ENCODE measurements around the gene RNFT2. TPM values are rescaled to one million over a fixed set of nuclear protein-coding genes. Genes with fewer than 3 reads are reported as not detected.

The RNFT2 gene
- total RNA-seq, 4 donors from 2014 or later, result 0.55 TPM; not detected in 3

GRCh38 chr12:116862167-116862566 lies 124.1 kb downstream of the RNFT2 start:
- DNase-seq, result no peak
- Histone ChIP-seq H3K36me3 (no peaks in the 10 kb centered on the region), H3K4me3 (no peak overlapping the region), H3K27ac (no peak overlapping the region), H3K9me3 (no peaks in the 10 kb centered on the region), H3K27me3 (peaks cover 4 to 21% (median 12%) of the 10 kb centered on the region in 3 donors), H3K4me1 (no peaks in the 10 kb centered on the region)
- intact Hi-C loops (cut with DNase I; ENCODE audit: low total_unique reads) (no loop called here), in situ Hi-C loops (cut with MboI; ENCODE audit: low sequenced_read_pairs in 4 of 4) (no loop called here)
- no peak for TF ChIP-seq POLR2A (IDR thresholded peaks at IDR 0.05)
- TF ChIP-seq, protein P1, sequence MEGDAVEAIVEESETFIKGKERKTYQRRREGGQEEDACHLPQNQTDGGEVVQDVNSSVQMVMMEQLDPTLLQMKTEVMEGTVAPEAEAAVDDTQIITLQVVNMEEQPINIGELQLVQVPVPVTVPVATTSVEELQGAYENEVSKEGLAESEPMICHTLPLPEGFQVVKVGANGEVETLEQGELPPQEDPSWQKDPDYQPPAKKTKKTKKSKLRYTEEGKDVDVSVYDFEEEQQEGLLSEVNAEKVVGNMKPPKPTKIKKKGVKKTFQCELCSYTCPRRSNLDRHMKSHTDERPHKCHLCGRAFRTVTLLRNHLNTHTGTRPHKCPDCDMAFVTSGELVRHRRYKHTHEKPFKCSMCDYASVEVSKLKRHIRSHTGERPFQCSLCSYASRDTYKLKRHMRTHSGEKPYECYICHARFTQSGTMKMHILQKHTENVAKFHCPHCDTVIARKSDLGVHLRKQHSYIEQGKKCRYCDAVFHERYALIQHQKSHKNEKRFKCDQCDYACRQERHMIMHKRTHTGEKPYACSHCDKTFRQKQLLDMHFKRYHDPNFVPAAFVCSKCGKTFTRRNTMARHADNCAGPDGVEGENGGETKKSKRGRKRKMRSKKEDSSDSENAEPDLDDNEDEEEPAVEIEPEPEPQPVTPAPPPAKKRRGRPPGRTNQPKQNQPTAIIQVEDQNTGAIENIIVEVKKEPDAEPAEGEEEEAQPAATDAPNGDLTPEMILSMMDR (IDR thresholded peaks at IDR 0.05 in 4 of 5, conservative IDR thresholded peaks at IDR 0.05 in 1 of 5), result no peak
- ATAC-seq, result no peak

GRCh38 chr12:116863275-116863767 lies 125.2 kb downstream of the RNFT2 start:
- Histone ChIP-seq H3K4me1 (no peaks in the 10 kb centered on the region), H3K27ac (no peak overlapping the region), H3K27me3 (peaks cover 3 to 14% (median 7%) of the 10 kb centered on the region in 3 donors), H3K9me3 (no peaks in the 10 kb centered on the region), H3K4me3 (no peak overlapping the region), H3K36me3 (no peaks in the 10 kb centered on the region)
- no peak for ATAC-seq
- in situ Hi-C loops (cut with MboI; ENCODE audit: low sequenced_read_pairs in 4 of 4), result no loop called here
- no peak for TF ChIP-seq POLR2A (IDR thresholded peaks at IDR 0.05)
- TF ChIP-seq, protein P1 (IDR thresholded peaks at IDR 0.05 in 4 of 5, conservative IDR thresholded peaks at IDR 0.05 in 1 of 5), result peak in 2 of 5 experiments; percentile 15 to 16
- intact Hi-C loops (cut with DNase I; ENCODE audit: low total_unique reads), result no loop called here
- no peak for DNase-seq

DNA sequence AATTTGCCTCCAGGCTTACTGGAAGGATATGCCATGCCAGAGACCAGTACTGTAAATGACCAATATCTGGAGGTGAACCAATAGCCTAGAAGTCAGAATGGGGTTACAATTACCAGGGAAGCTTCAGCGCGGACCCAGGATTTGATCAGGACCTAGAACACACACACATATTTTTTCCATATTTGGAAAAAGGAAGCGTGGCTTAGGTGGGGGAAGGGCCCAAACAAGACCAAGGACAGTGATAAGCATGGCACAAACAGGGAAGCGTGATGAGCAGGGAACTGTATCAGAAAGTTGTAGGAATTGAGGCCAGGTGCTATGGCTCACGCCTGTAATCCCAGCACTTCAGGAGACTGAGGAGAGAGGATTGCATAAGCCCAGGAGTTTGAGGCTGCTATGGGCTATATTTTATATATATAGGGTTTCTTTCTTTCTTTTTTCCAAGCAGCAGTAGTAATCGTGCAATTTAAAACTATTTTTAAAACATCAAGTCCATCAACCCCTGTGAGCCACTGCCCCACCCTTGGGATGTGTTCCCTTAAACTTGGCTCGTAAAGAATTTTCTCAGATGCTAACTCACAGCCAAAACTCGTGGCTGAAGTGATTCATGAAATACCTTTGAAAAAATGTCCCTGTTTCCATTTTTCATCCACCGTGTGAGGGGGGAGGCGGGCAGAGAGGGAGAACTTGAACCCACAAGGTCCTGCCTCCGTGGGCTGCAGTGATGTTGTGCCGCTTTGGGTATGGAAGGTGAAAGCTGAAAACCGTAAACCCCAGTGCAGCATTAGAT lies 126.5 kb downstream of the RNFT2 start:
- Histone ChIP-seq H3K27me3 (peaks cover 3 to 8% (median 7%) of the 10 kb centered on the region in 3 donors), H3K4me3 (no peak overlapping the region), H3K36me3 (no peaks in the 10 kb centered on the region), H3K9me3 (no peaks in the 10 kb centered on the region), H3K27ac (no peak overlapping the region), H3K4me1 (no peaks in the 10 kb centered on the region)
- TF ChIP-seq, protein P1 (IDR thresholded peaks at IDR 0.05 in 4 of 5, conservative IDR thresholded peaks at IDR 0.05 in 1 of 5), result no peak
- TF ChIP-seq POLR2A (IDR thresholded peaks at IDR 0.05), result no peak
- intact Hi-C loops (cut with DNase I; ENCODE audit: low total_unique reads) (no loop called here), in situ Hi-C loops (cut with MboI; ENCODE audit: low sequenced_read_pairs in 4 of 4) (no loop called here)
- DNase-seq (no peak), ATAC-seq (no peak)

DNA sequence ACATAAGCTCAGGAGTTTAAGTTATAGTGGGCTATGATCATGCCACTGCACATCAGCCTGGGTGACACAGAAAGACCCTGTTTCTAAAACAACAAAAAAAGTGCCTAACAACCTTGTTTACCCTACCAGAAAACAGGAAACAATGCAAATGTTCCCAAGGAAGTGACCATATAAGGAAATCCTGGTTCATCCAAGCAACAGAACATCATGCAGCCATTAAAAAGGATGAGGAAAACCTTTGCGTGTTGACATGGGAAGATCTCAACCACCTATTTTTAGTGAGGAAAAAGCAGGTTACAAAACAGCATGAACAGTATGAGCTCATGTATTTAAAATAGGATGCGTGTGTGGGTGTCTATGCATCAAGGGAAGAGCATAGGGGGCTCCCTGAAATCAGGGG lies 129.4 kb downstream of the RNFT2 start:
- in situ Hi-C loops (cut with MboI; ENCODE audit: low sequenced_read_pairs in 4 of 4), result no loop called here
- H3K9me3 ChIP-seq, result no peaks in the 10 kb centered on the region

More for the DNA sequence above, 129.4 kb downstream of the RNFT2 start:
- intact Hi-C loops (cut with DNase I; ENCODE audit: low total_unique reads), result no loop called here
- Histone ChIP-seq H3K4me1 (no peaks in the 10 kb centered on the region), H3K27ac (no peak overlapping the region), H3K4me3 (no peak overlapping the region), H3K27me3 (peaks cover under 1 to 3% (median 2%) of the 10 kb centered on the region in 3 donors), H3K36me3 (no peaks in the 10 kb centered on the region)
- no peak for TF ChIP-seq POLR2A (IDR thresholded peaks at IDR 0.05)
- TF ChIP-seq, protein P1 (IDR thresholded peaks at IDR 0.05 in 4 of 5, conservative IDR thresholded peaks at IDR 0.05 in 1 of 5), result no peak
- no peak for DNase-seq
- no peak for ATAC-seq
